ENCODE data around the gene CETP. TPM values are rescaled to one million over a fixed set of nuclear protein-coding genes. Genes with fewer than 3 reads are reported as not detected.

CETP gene
- total and polyA plus RNA-seq, 9 of the 15 experiments (the other 6 are each of a cell fraction or from before 2014, with no cell fraction given) = 0.07 to 0.11 TPM; not detected in 7

- H2AFZ ChIP-seq (ENCODE audit: low read depth, low read length) = no peak overlapping the region
- H3K27me3 ChIP-seq (ENCODE audit: control insufficient read depth in 2 of 2, insufficient read depth in 2 of 2, low read length in 2 of 2) = peaks cover 13 to 53% of the 10 kb centered on the region in 2 experiments; a peak in 4 of 5 replicates
- H3K4me3 ChIP-seq = no peak overlapping the region
- no peak overlapping the region for H3K4me2 ChIP-seq (ENCODE audit: insufficient read depth, low read length)
- ChIA-PET POLR2A (no interaction called here), CTCF (ENCODE audit: low intra/inter-chr PET ratio) (no interaction called here)
- no peaks in the 10 kb centered on the region for H3K9me3 ChIP-seq (replicated peaks; ENCODE audit: control insufficient read depth, insufficient read depth, low read depth, low read length)
- intact Hi-C loops (cut with micrococcal nuclease) (no loop called here), in situ Hi-C loops (cut with MboI) (no loop called here)
- no TSS peak for BruUV-seq (replicated peaks)
- H3K27ac ChIP-seq (ENCODE audit: extremely low read depth, low read depth, low read length) = no peak overlapping the region
- H3K36me3 ChIP-seq (ENCODE audit: control insufficient read depth, insufficient read depth, low read length) = no peaks in the 10 kb centered on the region
- H3K79me2 ChIP-seq (ENCODE audit: control insufficient read depth, insufficient read depth, low read length) = no peaks in the 10 kb centered on the region
- no peak for ATAC-seq
- 5% methylated on average over 3 of the region's 3 CpGs for WGBS (ENCODE audit: insufficient coverage, low coverage, missing lambda C conversion rate)
- H3K9ac ChIP-seq (ENCODE audit: insufficient read depth in 1 of 2, low read depth in 2 of 2, low read length in 2 of 2) = no peak overlapping the region
- DNase-seq (ENCODE audit: extremely low read depth in 1 of 4, low spot score in 3 of 4) = no peak
- H3K4me1 ChIP-seq (replicated peaks in 1 of 2; ENCODE audit: control insufficient read depth in 2 of 2, insufficient read depth in 2 of 2, low read length in 2 of 2) = no peaks in the 10 kb centered on the region
- peaks cover 7% of the 10 kb centered on the region for H4K20me1 ChIP-seq (replicated peaks; ENCODE audit: control insufficient read depth, insufficient read depth, low read length)
- H3K9me1 ChIP-seq (ENCODE audit: control insufficient read depth, insufficient read depth, low read length) = no peaks in the 10 kb centered on the region
- TF ChIP-seq PTBP1 (IDR thresholded peaks at IDR 0.05; ENCODE audit: low read depth, low read length) = no peak
- TF ChIP-seq CXXC5 (CRISPR knock-in tag; IDR thresholded peaks at IDR 0.05) = no peak
- no peak for TF ChIP-seq NFIC (IDR thresholded peaks at IDR 0.05)
- no peak for TF ChIP-seq CREB1 (IDR thresholded peaks at IDR 0.05)
- no peak for TF ChIP-seq CREB1 (CRISPR knock-in tag; IDR thresholded peaks at IDR 0.05)
- TF ChIP-seq SMARCA5 (IDR thresholded peaks at IDR 0.05) = no peak
- no peak for TF ChIP-seq ZFX (CRISPR knock-in tag; IDR thresholded peaks at IDR 0.05)
- no peak for TF ChIP-seq PHF8 (IDR thresholded peaks at IDR 0.05; ENCODE audit: borderline replicate concordance, low read length)
- no peak for TF ChIP-seq ZKSCAN8 (CRISPR knock-in tag; IDR thresholded peaks at IDR 0.05)
- TF ChIP-seq, protein P1, sequence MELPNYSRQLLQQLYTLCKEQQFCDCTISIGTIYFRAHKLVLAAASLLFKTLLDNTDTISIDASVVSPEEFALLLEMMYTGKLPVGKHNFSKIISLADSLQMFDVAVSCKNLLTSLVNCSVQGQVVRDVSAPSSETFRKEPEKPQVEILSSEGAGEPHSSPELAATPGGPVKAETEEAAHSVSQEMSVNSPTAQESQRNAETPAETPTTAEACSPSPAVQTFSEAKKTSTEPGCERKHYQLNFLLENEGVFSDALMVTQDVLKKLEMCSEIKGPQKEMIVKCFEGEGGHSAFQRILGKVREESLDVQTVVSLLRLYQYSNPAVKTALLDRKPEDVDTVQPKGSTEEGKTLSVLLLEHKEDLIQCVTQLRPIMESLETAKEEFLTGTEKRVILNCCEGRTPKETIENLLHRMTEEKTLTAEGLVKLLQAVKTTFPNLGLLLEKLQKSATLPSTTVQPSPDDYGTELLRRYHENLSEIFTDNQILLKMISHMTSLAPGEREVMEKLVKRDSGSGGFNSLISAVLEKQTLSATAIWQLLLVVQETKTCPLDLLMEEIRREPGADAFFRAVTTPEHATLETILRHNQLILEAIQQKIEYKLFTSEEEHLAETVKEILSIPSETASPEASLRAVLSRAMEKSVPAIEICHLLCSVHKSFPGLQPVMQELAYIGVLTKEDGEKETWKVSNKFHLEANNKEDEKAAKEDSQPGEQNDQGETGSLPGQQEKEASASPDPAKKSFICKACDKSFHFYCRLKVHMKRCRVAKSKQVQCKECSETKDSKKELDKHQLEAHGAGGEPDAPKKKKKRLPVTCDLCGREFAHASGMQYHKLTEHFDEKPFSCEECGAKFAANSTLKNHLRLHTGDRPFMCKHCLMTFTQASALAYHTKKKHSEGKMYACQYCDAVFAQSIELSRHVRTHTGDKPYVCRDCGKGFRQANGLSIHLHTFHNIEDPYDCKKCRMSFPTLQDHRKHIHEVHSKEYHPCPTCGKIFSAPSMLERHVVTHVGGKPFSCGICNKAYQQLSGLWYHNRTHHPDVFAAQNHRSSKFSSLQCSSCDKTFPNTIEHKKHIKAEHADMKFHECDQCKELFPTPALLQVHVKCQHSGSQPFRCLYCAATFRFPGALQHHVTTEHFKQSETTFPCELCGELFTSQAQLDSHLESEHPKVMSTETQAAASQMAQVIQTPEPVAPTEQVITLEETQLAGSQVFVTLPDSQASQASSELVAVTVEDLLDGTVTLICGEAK (IDR thresholded peaks at IDR 0.05) = no peak
- TF ChIP-seq, protein P1 (CRISPR knock-in tag; IDR thresholded peaks at IDR 0.05) = no peak
- TF ChIP-seq DDX20 (tag; IDR thresholded peaks at IDR 0.05; ENCODE audit: low read depth) = no peak
- no peak for TF ChIP-seq RB1 (IDR thresholded peaks at IDR 0.05; ENCODE audit: low read depth)
- FAIRE-seq = no peak
Observed at GRCh38 chr16:57026778-57027062, 65.0 kb downstream of the CETP start.

Data from K562 (cell line).